ENCODE measurements around the gene DUSP10.

DNA sequence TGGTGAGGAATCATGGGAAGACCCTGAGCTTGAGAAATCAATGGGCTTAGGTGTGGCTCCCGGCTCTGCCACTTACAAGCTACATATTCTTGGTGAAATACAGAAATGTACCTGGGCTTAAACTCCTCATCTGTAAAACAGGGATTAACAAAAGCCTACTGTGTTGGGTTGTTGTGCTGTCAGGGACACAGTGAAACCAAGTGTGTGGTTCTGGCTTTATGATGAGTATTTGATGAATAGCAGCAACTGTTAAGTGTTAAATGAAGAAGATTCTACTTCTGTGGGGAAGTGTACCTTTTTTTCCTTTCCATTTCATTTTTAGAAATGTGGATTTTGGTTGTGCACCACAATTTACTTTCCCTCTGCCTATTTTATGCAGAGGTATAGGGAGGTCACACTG is 41.1 kb upstream of the DUSP10 start:
- TF ChIP-seq, protein P1, sequence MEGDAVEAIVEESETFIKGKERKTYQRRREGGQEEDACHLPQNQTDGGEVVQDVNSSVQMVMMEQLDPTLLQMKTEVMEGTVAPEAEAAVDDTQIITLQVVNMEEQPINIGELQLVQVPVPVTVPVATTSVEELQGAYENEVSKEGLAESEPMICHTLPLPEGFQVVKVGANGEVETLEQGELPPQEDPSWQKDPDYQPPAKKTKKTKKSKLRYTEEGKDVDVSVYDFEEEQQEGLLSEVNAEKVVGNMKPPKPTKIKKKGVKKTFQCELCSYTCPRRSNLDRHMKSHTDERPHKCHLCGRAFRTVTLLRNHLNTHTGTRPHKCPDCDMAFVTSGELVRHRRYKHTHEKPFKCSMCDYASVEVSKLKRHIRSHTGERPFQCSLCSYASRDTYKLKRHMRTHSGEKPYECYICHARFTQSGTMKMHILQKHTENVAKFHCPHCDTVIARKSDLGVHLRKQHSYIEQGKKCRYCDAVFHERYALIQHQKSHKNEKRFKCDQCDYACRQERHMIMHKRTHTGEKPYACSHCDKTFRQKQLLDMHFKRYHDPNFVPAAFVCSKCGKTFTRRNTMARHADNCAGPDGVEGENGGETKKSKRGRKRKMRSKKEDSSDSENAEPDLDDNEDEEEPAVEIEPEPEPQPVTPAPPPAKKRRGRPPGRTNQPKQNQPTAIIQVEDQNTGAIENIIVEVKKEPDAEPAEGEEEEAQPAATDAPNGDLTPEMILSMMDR (IDR thresholded peaks at IDR 0.05) = no peak
- no peak for TF ChIP-seq EP300 (IDR thresholded peaks at IDR 0.05)

Measured in tibial nerve (tissue), 4 donors.